Esophagus muscularis mucosa (tissue), 2 donors: ENCODE measurements around the gene PARK7.

ENCODE experiments used
- POLR2A ChIP-seq: fragments of 450-650 bp; IDR thresholded peaks from one replicate; pipeline ENCODE4 v1.6.1; 2017; ENCODE audit warnings: antibody characterized with exemption, moderate library complexity, mild to moderate bottlenecking, low read depth
- POLR2AphosphoS5 ChIP-seq, 2 donors: sonication (generic); formaldehyde crosslinking; IDR thresholded peaks; one replicate each; pipeline ENCODE4 v1.6.1; 2017; ENCODE audit warnings: antibody characterized with exemption in 2 of 2

DNA sequence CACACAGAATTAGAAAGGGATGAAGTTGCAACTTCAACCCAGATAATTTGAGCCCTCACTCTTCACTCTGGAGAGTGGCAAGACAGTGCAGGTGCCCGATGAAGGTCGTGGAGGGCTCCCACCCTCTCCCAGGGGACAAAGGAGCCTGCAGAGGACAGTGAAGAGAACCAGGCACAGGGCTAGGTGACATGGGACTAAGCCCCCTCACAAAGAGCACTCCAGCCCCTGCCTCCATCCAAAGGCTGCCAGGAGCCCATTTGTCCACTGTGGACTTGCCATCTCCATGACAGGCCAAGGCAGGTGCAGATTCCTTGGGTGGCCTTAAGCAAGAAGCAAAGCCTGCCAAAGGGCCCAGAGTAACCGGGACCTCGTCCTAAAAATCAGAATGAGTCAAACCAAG lies 49.5 kb downstream of the PARK7 start:
- no peak for TF ChIP-seq POLR2A
- peak; percentile 49 to 67 for TF ChIP-seq POLR2AphosphoS5 (IDR thresholded peaks at IDR 0.05)
